Measurements from ENCODE around the gene DPM2. TPM values are rescaled to one million over a fixed set of nuclear protein-coding genes. Genes with fewer than 3 reads are reported as not detected.

Gene DPM2
- total and polyA plus RNA-seq, 2 experiments from 2014 or later, result 26.1 to 70.7 TPM

GRCh38 chr9:127898433-127899127 is 39.1 kb downstream of the DPM2 start:
- peak overlapping the region; percentile 80 for H3K4me3 ChIP-seq
- no peaks in the 10 kb centered on the region for H3K9me3 ChIP-seq (ENCODE audit: low read depth)
- no peaks in the 10 kb centered on the region for H3K27me3 ChIP-seq
- no peak for TF ChIP-seq CTCF (IDR thresholded peaks at IDR 0.05; ENCODE audit: low read depth, low read length)
- H3K4me1 ChIP-seq (ENCODE audit: low read depth), result peaks cover 18% of the 10 kb centered on the region
- peak; percentile 45 to 96 for DNase-seq (ENCODE audit: low read depth in 1 of 2, low spot score in 1 of 2)
- H3K27ac ChIP-seq, result peak overlapping the region; percentile 97
- H3K36me3 ChIP-seq, result peaks cover 17% of the 10 kb centered on the region

DNA sequence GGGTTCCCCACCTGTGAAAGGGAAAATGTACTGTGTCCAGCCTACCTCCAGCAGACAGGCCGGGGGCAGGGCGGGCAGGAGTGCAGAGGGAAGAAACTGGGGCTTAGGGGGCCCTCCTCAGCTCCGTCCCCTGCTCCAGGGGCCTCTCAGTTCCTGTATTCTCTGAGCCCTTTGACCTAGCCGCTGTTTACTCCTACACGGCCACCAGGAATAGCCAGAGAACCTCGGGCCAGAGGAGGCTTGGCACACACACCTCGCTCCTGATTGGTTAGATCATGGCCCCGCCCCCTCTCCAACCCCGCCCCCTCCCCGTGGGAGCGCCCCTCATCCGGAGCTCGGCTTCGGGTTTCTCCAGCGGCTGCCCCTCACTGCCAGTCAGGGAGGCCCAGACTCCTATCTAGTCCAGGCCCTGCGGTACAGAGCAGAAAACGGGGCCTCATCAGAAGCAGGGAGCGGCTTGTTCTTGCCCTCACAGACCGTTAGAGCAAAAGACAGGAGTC is 40.4 kb downstream of the DPM2 start:
- peak; percentile 93 for DNase-seq (ENCODE audit: low read depth in 1 of 2, low spot score in 1 of 2)
- Histone ChIP-seq H3K27me3 (no peaks in the 10 kb centered on the region), H3K9me3 (ENCODE audit: low read depth) (no peaks in the 10 kb centered on the region), H3K36me3 (peaks cover 30% of the 10 kb centered on the region), H3K27ac (peak overlapping the region; percentile 97), H3K4me1 (ENCODE audit: low read depth) (peaks cover 13% of the 10 kb centered on the region), H3K4me3 (peak overlapping the region; percentile 18)
- no peak for TF ChIP-seq CTCF (IDR thresholded peaks at IDR 0.05; ENCODE audit: low read depth, low read length)

DNA sequence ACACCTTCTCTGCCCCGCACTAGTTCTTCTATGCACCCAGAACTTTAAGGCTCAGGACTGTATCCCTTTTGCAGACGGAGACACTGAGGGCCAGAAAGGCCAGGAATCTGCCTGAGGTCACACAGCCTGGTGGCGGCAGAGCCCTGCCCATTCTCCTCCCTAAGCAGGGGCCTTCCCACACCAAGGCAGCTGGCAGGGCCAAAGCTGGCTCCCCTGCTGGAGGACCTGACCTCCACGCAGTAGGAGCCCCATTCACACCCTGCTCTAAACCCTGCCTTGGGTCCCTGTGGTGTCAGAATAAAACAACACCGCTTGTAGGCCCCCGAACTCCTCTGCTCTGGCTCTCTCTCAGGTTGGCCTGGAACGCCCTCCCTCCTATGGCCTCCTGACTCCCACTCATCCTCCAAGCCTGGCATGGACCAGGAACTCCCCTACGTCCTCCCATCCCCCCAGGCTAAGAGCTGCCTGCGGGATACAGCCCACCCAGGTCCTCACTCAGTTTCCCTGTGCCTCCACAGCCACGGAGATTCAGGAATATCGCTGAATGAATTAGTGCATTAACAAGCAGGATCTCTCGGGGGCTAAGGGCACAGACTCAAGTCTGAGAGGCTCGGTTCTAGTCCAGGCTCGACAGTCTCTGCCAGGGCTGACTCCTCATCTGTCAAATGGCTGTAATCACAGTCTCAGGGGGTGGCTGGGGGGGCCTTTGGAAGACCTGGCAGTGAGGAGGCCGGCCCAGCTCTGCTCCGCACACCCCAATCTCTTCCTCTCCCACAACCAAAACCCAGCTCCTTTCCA is 41.1 kb downstream of the DPM2 start:
- H3K27me3 ChIP-seq, result no peaks in the 10 kb centered on the region
- peak overlapping the region; percentile 18 for H3K4me3 ChIP-seq
- H3K4me1 ChIP-seq (ENCODE audit: low read depth), result peaks cover 13% of the 10 kb centered on the region
- H3K9me3 ChIP-seq (ENCODE audit: low read depth), result no peaks in the 10 kb centered on the region
- H3K36me3 ChIP-seq, result peaks cover 30% of the 10 kb centered on the region
- peak overlapping the region; percentile 97 for H3K27ac ChIP-seq
- DNase-seq (ENCODE audit: low read depth in 1 of 2, low spot score in 1 of 2), result no peak
- no peak for TF ChIP-seq CTCF (IDR thresholded peaks at IDR 0.05; ENCODE audit: low read depth, low read length)

DNA sequence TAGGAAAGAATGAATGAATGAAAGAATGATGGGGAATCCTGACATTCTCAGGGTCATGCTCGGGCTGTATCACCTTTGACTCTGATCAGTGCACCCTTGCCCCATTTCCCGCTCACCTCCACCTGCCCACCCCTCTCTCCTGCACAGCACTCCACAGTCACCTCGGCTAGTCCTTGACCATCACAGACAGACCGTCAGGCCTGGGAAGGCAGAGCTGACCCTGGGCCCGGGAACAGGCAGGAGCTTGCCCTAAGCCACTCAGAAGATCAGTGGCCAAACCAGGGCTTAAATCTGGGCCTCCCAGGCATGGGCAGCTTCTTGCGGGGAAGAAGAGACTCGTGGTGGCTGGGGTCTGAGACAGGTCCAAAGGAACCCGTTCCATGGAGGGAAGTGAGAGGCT is 41.8 kb downstream of the DPM2 start:
- peaks cover 13% of the 10 kb centered on the region for H3K4me1 ChIP-seq (ENCODE audit: low read depth)

GRCh38 chr9:127893392-127893791 is 44.3 kb downstream of the DPM2 start:
- H3K27ac ChIP-seq, result no peak overlapping the region
- H3K4me3 ChIP-seq, result no peak overlapping the region
- no peaks in the 10 kb centered on the region for H3K27me3 ChIP-seq
- H3K4me1 ChIP-seq (ENCODE audit: low read depth), result peaks cover 10% of the 10 kb centered on the region
- TF ChIP-seq CTCF (IDR thresholded peaks at IDR 0.05; ENCODE audit: low read depth, low read length), result no peak
- DNase-seq (ENCODE audit: low read depth in 1 of 2, low spot score in 1 of 2), result no peak
- H3K36me3 ChIP-seq, result peaks cover 35% of the 10 kb centered on the region
- H3K9me3 ChIP-seq (ENCODE audit: low read depth), result no peaks in the 10 kb centered on the region

More for the DNA sequence above, 41.8 kb downstream of the DPM2 start:
- Histone ChIP-seq H3K27ac (peak overlapping the region; percentile 97), H3K27me3 (no peaks in the 10 kb centered on the region), H3K36me3 (peaks cover 30% of the 10 kb centered on the region), H3K9me3 (ENCODE audit: low read depth) (no peaks in the 10 kb centered on the region), H3K4me3 (no peak overlapping the region)
- no peak for TF ChIP-seq CTCF (IDR thresholded peaks at IDR 0.05; ENCODE audit: low read depth, low read length)
- DNase-seq (ENCODE audit: low read depth in 1 of 2, low spot score in 1 of 2), result no peak

Measured in cardiac muscle cell (in vitro differentiated cells and primary cell).